Activated naive CD4-positive, alpha-beta T cell treated with anti-CD3 and anti-CD28 coated beads for 36 hours (primary cell): ENCODE measurements around the gene ELFN1. TPM values are rescaled to one million over a fixed set of nuclear protein-coding genes. Genes with fewer than 3 reads are reported as not detected.

Experiments
- CTCF ChIA-PET: fragments of 350-600 bp; sonication (Branson Sonifier 250); formaldehyde crosslinking; loops from one replicate; lab custom pipeline; 2021; ENCODE audit warnings: antibody characterized with exemption; lab: Charles Lee
- DNase-seq: peaks from one replicate; pipeline ENCODE4 v3.0.0-alpha.2; 2020
- H3K27ac Mint-ChIP-seq: one replicate; pipeline ENCODE4 v1.8.0; 2021; ENCODE audit warnings: mild to moderate bottlenecking, mixed read lengths
- H3K27me3 Mint-ChIP-seq: one replicate; pipeline ENCODE4 v1.8.0; 2021; ENCODE audit warnings: low read depth, mixed read lengths
- H3K36me3 Mint-ChIP-seq: one replicate; pipeline ENCODE4 v1.8.0; 2021; ENCODE audit warnings: low read depth, mixed read lengths
- H3K4me1 Mint-ChIP-seq: one replicate; pipeline ENCODE4 v1.8.0; 2021; ENCODE audit warnings: low read depth, mixed read lengths
- H3K4me3 Mint-ChIP-seq: one replicate; pipeline ENCODE4 v1.8.0; 2021; ENCODE audit warnings: mild to moderate bottlenecking, moderate library complexity, mixed read lengths
- H3K9me3 Mint-ChIP-seq: one replicate; pipeline ENCODE4 v1.8.0; 2021; ENCODE audit warnings: mixed read lengths
- intact Hi-C: fragments of 100-400 bp; cut with micrococcal nuclease; formaldehyde crosslinking; loops from one replicate; pipeline ENCODE4 v1.15.1; 2023
- total RNA-seq, 2 experiments: library from RNA; stranded (reverse); gene quantifications; one replicate each; pipeline ENCODE4 v1.2.3, GENCODE V29; 2021

The ELFN1 gene
- total RNA-seq, 2 experiments from 2014 or later: not detected

DNA sequence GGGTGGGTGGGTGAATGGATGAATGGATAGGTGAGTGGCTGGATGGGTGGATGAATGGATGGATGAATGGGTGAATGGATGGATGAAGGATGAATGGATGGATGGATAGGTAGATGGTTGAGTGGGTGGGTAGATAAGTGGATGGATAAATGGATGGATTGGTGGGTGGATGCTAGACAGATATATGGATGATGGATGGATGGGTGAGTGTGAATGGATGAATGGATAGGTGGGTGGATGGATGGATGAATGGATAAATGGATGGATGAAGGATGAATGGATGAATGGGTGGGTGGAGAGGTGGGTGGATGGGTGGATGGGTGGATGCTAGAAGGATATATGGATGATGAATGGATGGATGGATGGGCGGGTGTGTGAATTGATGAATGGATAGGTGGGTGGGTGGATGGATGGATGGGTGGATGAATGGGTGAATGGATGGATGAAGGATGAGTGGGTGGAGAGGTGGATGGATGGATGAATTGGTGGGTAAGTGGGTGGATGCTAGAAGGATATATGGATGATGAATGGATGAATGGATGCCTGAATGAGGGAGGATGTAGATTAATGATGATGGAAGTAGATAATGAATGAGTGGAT lies 20.4 kb downstream of the ELFN1 start:
- intact Hi-C loops: no loop called here
- Mint-ChIP-seq H3K27me3 (peaks cover 5% of the 10 kb centered on the region), H3K36me3 (no peaks in the 10 kb centered on the region), H3K4me1 (no peaks in the 10 kb centered on the region), H3K27ac (no peak overlapping the region), H3K4me3 (no peak overlapping the region), H3K9me3 (peaks cover 11% of the 10 kb centered on the region)
- CTCF ChIA-PET: no interaction called here
- DNase-seq: peak; percentile 0

DNA sequence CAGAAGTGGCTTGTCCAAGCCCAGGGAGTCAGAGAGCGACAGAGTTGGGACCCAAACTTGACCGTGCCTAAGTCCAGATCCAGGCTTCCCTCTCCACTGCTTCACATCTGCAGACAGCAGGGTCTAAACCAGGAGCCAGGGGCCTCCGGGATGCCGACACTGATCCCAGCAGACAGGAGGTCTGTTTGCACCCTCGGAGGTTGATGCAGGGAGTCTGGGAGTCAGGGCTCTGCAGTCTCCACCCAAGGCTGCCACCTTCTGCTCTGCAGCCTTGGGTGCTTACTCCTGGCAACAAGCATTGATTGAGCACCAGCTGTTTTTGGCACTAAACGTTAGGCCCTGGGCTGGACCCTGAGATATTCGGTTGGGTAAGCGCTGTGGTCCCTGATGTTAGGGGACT lies 21.0 kb downstream of the ELFN1 start:
- Mint-ChIP-seq H3K27me3 (peaks cover 5% of the 10 kb centered on the region), H3K4me3 (no peak overlapping the region), H3K9me3 (peaks cover 8% of the 10 kb centered on the region), H3K4me1 (no peaks in the 10 kb centered on the region), H3K27ac (no peak overlapping the region), H3K36me3 (no peaks in the 10 kb centered on the region)
- intact Hi-C loops: no loop called here
- DNase-seq: peak; percentile 2
- CTCF ChIA-PET: no interaction called here

DNA sequence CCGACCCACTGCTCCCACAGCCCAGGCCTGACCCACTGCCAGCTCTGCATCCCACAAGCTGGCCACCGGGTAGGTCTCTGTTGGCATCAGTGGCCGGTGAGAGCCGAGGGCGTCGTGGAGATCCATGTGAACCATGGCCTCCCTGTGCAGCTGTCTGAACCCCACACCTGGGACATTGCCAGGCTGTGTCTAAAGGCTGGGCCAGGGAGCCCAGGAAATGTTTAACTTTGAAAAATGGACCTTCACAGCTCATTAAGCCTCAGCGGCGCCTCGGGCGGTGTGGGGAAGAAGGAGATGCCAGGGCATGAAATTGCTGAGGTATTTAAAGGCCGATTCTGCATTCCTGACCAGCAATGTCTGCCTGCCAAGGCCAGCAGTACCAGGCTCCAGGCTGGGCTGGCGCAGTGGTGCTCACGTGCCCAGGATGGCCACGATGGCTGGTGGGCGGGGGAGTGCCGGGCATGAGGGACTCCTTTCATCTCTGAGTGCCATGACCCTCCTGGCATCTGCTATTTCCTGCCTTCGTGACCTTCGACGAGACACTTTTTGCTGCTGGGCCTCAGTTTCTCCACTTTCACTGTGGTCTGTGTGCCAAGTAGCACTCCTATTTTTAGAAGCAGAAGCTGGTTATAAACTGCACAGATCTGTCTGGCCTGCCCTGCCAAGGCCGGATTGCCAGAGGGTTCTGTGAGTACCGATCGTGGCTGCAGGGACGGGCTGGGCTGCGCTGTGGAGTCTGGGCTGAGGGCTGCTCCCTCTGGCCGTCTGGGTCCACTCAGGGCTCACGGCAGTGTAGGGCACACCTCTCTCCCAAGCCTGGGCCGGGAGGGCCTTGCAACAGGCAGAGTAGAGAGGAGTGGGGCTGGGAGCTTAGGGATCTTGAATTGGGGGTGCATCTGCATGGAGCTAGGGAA lies 21.8 kb downstream of the ELFN1 start:
- Mint-ChIP-seq H3K9me3 (peaks cover 4% of the 10 kb centered on the region), H3K36me3 (no peaks in the 10 kb centered on the region), H3K4me3 (no peak overlapping the region), H3K27ac (no peak overlapping the region), H3K4me1 (no peaks in the 10 kb centered on the region), H3K27me3 (peaks cover 5% of the 10 kb centered on the region)
- CTCF ChIA-PET: no interaction called here
- intact Hi-C loops: no loop called here
- peak; percentile 2 for DNase-seq

DNA sequence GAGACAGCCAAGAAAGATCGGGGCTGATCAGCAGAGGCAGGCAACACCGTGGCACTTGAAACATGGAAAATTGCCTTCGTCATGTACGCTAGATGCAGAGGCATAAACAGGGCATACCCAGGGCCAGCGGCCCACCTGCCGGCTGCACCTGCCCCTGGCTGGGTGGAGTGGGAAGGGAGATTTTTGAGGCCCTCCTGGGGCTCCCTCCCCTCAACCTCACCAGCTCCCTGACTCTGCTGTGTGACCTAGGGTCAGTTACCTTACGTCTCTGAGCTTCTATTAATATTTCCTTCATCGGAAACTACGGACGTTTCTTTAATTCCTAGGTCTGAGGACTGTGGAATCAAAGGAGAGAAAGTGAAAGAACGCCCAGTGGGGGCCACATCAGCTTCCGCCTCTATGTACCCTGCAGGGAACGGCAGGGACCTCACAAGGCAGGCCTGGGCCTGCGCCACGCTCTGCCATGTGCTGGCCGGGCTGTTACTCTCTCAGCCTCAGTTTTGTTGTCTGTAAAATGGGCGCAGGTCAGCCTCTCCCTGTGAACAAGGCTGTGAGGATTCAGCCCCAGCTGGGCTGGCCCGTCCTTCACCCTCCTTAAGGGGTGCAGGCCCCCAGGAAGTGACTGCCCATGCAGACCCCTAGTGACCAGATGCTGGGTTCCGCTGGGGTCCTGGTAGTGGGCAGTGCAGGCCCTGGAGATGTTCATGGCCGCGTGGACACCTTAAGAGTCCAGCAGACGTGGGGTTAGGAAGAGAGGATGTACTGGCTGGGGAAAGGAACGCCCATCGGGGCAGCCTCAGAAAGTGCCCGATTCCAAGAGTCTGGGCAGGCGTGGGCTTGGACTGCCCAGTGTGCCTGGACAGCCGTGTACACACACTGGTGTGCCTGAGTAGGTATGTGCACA lies 22.7 kb downstream of the ELFN1 start:
- CTCF ChIA-PET: no interaction called here
- Mint-ChIP-seq H3K36me3 (no peaks in the 10 kb centered on the region), H3K9me3 (peaks cover 4% of the 10 kb centered on the region), H3K27ac (no peak overlapping the region), H3K27me3 (peaks cover 5% of the 10 kb centered on the region), H3K4me1 (peaks cover 2% of the 10 kb centered on the region), H3K4me3 (no peak overlapping the region)
- intact Hi-C loops: no loop called here
- DNase-seq: peak; percentile 1

DNA sequence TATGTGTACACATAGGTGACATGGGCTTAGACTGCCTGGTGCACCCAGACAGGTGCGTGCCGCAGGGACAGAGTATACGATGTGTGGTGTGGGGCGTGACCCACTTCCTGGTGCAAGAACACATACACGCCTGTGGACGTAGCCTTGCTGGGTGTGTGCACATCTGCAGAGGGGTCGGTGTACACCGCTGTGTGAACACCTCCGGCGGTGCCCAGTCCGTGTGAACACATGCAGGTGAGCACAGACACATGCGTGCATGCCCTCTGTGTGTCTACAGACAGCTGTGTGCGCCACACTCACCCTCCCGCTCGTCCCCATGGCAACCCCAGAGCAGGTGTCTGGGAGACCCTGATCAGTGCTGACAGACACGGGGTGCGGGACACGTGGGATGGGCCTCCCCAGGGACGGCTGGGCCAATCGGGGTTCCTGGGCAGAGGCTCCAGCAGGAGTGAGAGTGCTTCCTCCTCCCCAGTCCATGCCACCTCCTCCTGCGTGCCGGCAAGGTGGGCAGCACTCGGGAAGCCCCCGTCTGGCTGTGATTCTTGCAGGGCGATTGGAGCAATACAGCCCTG lies 23.4 kb downstream of the ELFN1 start:
- Mint-ChIP-seq H3K27ac (no peak overlapping the region), H3K4me3 (no peak overlapping the region), H3K4me1 (peaks cover 5% of the 10 kb centered on the region), H3K9me3 (peaks cover 4% of the 10 kb centered on the region), H3K36me3 (no peaks in the 10 kb centered on the region), H3K27me3 (peaks cover 5% of the 10 kb centered on the region)
- intact Hi-C loops: no loop called here
- peak; percentile 2 for DNase-seq
- CTCF ChIA-PET: no interaction called here

DNA sequence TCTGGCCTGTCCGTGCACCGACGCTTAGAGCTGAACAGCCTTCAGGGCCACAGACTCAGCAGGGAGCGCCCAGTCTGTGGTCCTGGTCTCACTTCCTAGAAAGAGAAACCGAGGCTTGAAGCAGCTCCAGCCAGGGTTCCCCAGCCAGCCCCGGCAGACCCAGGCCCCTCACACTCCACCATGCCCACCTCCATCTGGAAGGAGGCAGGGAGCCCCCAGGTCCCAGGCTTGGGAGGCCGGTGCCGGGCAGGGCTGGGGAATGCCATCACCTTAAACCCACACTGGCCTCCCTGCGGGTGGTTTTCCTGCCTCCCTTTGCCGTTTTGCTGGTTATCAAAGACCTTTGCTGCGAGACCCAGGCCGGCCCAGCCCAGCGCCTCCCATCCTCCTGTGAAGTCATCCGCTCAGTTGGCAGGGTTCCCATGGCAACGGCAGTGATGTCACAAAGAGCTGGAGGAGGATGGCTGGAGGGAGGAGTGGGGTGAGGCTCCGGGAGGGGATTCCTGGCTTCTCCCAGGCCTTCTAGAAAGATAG lies 24.0 kb downstream of the ELFN1 start:
- Mint-ChIP-seq H3K4me3 (no peak overlapping the region), H3K27ac (no peak overlapping the region), H3K9me3 (peaks cover under 1% of the 10 kb centered on the region), H3K36me3 (no peaks in the 10 kb centered on the region), H3K4me1 (peaks cover 5% of the 10 kb centered on the region), H3K27me3 (peaks cover 5% of the 10 kb centered on the region)
- CTCF ChIA-PET: no interaction called here
- intact Hi-C loops: no loop called here
- peak; percentile 4 for DNase-seq

DNA sequence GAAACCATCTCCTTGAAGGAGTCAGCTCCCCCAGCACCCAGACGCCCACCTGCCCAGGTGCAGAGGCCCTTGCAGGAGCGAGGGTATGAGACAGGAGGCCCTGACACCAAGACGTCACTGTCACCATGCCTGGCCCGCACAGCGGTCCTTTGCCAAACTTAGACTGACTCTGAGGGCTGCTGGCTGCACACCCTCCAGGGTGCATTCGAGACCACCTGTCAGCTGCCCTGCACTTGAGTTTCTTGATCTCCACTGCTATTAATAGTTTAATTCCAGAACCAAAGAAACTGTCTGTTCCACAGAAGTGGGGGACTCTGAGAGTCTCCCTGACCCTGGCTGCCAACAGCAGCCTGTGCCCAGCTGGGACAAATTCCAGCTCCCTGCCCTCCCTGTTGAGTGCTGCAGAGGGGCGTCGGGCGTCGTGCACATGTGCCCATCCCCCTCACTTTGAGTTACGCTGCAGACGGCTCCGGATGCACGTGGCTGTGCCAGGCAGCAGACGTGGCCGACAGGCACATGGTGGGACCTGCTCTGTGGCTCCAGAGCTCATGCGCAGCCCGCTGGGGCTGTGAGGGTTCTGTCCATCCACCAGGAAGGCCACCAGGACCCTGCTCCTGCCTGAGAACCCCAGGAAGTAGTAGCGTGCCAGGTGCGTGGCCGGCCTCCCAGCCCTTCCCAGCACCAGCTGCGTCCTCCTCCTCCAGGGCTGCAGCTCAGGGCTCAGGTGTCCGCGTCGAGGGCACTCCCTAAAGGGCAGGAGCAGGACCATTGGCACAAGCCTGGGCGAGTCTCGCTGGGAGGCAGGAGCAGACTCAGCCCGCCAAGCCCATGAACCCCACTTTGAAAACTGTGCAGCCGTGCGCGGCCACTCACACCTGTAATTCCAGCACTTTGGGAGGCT lies 24.8 kb downstream of the ELFN1 start:
- intact Hi-C loops: no loop called here
- Mint-ChIP-seq H3K36me3 (no peaks in the 10 kb centered on the region), H3K4me1 (peaks cover 5% of the 10 kb centered on the region), H3K9me3 (no peaks in the 10 kb centered on the region), H3K4me3 (no peak overlapping the region), H3K27me3 (peaks cover 6% of the 10 kb centered on the region), H3K27ac (no peak overlapping the region)
- CTCF ChIA-PET: no interaction called here
- peak; percentile 3 for DNase-seq

DNA sequence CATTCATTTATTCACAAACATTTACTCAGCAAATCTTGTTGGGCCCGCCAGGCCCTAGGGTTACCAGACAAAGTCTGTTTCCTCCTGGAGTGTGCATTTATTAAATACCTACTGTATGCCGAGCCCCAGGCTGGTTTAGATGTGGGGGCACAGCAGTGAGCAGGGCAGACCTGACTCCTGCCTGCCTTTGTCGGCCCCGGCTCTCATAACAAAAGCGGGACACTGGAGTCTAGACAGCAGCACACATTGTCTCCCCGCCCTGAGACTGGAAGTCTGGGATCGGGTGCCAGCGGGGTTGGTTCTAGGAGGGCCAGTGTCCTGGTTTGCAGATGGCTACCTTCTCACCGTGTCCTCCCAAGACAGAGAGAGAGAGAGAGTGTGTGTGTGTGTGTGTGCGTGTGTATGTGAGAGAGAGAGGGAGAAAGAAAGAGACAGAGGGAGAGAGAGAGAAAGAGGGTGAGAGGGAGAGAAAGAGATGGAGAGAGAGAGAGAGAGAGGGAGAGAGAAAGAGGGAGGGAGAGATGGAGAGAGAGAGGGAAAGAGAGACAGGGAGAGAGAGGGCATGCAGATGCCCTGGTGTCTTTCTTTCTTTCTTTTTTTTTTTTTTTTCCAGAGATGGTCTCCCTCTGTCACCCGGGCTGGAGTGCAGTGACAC lies 25.9 kb downstream of the ELFN1 start:
- DNase-seq: peak; percentile 1
- Mint-ChIP-seq H3K4me3 (no peak overlapping the region), H3K27me3 (peaks cover 3% of the 10 kb centered on the region), H3K9me3 (no peaks in the 10 kb centered on the region), H3K36me3 (no peaks in the 10 kb centered on the region), H3K4me1 (peaks cover 5% of the 10 kb centered on the region), H3K27ac (no peak overlapping the region)
- intact Hi-C loops: no loop called here
- CTCF ChIA-PET: no interaction called here

DNA sequence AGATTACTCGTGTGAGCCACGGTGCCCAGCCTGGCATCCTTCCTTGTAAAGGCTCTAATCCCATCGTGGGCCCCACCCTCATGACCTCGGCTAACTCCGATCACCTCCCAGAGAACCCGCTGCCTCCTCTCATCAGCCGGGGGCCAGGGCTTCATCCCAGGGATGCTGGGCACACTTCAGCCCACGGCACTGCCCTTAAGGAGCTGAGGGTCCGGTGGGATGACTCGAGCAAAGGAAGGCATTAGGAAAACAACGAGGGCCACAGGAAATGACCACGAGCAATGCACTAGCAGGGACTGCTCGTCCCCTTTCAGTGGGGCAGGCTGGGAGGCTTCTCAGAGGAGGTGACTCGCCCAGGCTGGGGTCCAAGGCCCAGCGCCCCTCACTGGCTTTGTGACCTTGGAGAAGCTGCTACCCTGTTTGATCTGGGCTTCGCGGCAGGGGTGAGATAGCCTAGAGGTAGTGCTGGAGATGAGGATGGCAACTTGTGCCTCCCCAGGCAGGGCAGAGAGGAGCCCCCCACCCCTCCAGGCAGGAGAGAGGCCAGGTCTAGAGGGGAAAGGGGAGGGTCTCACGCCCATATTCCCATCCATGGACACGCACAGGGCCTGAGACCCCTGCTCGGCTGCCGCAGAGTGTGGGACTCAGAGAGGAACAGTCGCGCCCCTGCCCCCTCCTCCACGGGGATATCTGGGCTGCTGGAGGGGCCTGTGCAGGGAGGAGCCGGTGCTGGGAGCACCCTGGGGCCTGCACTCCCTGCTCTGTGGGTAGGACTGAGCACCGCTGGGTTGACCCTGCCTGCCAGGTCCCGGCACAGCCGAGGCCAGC lies 26.8 kb downstream of the ELFN1 start:
- Mint-ChIP-seq H3K27me3 (peaks cover 3% of the 10 kb centered on the region), H3K4me3 (no peak overlapping the region), H3K9me3 (no peaks in the 10 kb centered on the region), H3K4me1 (peaks cover 5% of the 10 kb centered on the region), H3K27ac (no peak overlapping the region), H3K36me3 (no peaks in the 10 kb centered on the region)
- CTCF ChIA-PET: no interaction called here
- peak; percentile 2 for DNase-seq
- intact Hi-C loops: no loop called here

DNA sequence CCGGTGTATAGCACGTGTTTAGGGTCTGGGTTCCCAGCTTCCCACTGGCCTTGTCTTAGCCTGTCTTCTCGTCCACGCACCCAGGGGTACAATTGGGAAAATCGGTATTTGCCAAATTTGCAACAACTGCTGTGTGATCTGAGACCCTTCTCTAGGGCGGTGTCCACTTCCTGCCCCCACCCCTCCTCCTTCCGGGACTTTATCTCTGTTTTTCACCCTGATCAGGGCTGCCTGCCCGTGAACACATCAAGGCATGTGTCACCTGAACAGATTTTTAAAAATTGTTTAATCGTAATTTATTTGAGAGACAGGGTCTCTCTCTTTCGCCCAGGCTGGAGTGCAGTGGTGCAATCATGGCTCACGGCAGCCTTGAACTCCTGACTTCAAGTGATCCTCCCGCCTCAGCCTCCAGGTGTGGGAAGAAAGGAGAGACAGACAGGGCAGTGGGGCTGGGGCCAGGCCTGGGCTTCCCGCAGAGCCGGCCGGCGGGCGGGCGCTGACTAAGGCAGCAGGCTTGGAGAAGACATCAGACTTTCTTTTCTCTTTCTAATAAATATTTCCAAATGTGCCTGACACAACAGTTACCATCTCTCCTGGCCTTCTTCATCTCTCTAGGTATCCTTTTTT lies 27.5 kb downstream of the ELFN1 start:
- CTCF ChIA-PET: no interaction called here
- DNase-seq: peak; percentile 3
- peaks cover 3% of the 10 kb centered on the region for H3K27me3 Mint-ChIP-seq
- no peak overlapping the region for H3K4me3 Mint-ChIP-seq
- H3K9me3 Mint-ChIP-seq: peaks cover 1% of the 10 kb centered on the region
- no peaks in the 10 kb centered on the region for H3K36me3 Mint-ChIP-seq
- peaks cover 5% of the 10 kb centered on the region for H3K4me1 Mint-ChIP-seq
- H3K27ac Mint-ChIP-seq: no peak overlapping the region
- intact Hi-C loops: no loop called here
